Stimulated activated CD8-positive, alpha-beta memory T cell treated with anti-CD3 and anti-CD28 coated beads, Interleukin-15, amount 100 ng/mL, for 24 hours (primary cell): ENCODE data around the gene CDK6.

Experiments
- DNase-seq: peaks from one replicate; pipeline ENCODE4 v3.0.0-alpha.2; 2020; ENCODE audit warnings: low read depth

The CDK6 gene

GRCh38 chr7:92644406-92645113 is 191.8 kb downstream of the CDK6 start:
- no peak for DNase-seq

- no peak for DNase-seq
Measured at GRCh38 chr7:92643821-92644220, 192.6 kb downstream of the CDK6 start.

- no peak for DNase-seq
Measured at GRCh38 chr7:92641921-92642511, 194.4 kb downstream of the CDK6 start.

GRCh38 chr7:92639966-92640365 is 196.4 kb downstream of the CDK6 start:
- DNase-seq = no peak

- no peak for DNase-seq
Measured at GRCh38 chr7:92639213-92639896, 197.0 kb downstream of the CDK6 start.

- no peak for DNase-seq
Measured at GRCh38 chr7:92636018-92636560, 200.3 kb downstream of the CDK6 start.

GRCh38 chr7:92635538-92635937 is 200.8 kb downstream of the CDK6 start:
- no peak for DNase-seq

GRCh38 chr7:92634924-92635519 is 201.4 kb downstream of the CDK6 start:
- DNase-seq = no peak

GRCh38 chr7:92634205-92634604 is 202.2 kb downstream of the CDK6 start:
- no peak for DNase-seq

- DNase-seq = no peak
Measured at GRCh38 chr7:92633211-92633906, 203.0 kb downstream of the CDK6 start.

GRCh38 chr7:92632791-92633190 is 203.6 kb downstream of the CDK6 start:
- no peak for DNase-seq

GRCh38 chr7:92631850-92632487 is 204.4 kb downstream of the CDK6 start:
- no peak for DNase-seq

- DNase-seq = no peak
Measured at GRCh38 chr7:92631067-92631849, 205.1 kb downstream of the CDK6 start.

GRCh38 chr7:92629779-92630178 is 206.6 kb downstream of the CDK6 start:
- DNase-seq = no peak

- no peak for DNase-seq
Measured at GRCh38 chr7:92627956-92628355, 208.4 kb downstream of the CDK6 start.

GRCh38 chr7:92626281-92626809 is 210.0 kb downstream of the CDK6 start:
- DNase-seq = no peak

- no peak for DNase-seq
Measured at GRCh38 chr7:92625617-92626016, 210.8 kb downstream of the CDK6 start.

- DNase-seq = no peak
Measured at GRCh38 chr7:92624298-92624996, 211.9 kb downstream of the CDK6 start.

- DNase-seq = no peak
Measured at GRCh38 chr7:92623544-92623943, 212.8 kb downstream of the CDK6 start.

- DNase-seq = no peak
Measured at GRCh38 chr7:92622685-92623084, 213.7 kb downstream of the CDK6 start.
